ENCODE results near the gene DYNC1I1. TPM values are rescaled to one million over a fixed set of nuclear protein-coding genes. Genes with fewer than 3 reads are reported as not detected.

Gene DYNC1I1
- polyA plus RNA-seq, 10 donors, result 0.43 to 1.6 (median 0.81) TPM

DNA sequence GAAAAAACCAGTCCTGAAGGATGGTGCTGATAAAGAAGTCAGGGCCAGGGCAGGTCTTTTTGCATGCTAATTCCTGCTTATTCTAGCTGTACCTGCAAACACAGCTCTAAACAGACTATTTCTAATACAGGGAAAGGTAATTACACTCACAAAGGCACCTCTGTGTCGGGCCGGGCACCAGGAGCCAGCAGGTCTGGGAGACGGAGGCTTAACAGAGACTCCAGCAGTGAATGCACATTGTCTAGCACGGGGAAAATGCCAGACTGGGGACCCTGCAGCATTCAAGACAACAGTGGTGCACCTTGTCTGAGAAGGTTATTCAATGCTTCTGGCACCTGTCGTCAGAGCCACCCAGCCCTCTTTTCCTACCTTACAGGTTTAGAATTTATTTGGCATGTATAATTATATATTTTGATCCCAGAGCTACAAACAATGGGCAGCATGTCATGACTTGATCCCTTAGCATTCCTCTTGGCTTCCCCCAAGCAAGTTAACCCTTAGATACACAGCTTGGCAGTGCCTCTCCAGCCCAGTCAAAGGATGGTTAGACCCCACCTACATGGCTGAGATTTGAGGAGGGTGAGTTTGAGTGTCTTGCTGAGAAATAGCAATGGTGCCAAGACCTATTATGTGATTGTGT lies 364.4 kb downstream of the DYNC1I1 start:
- DNase-seq, result no peak

- no peak for DNase-seq
Measured at GRCh38 chr7:96143495-96144259, 371.3 kb downstream of the DYNC1I1 start.

GRCh38 chr7:96144260-96144526 lies 371.8 kb downstream of the DYNC1I1 start:
- DNase-seq, result no peak

Other genes with a start within 250 kb of the DYNC1I1 start
- gene PDK4, start 176.0 kb upstream of the DYNC1I1 start, polyA plus RNA-seq (ENCODE audit: insufficient read length in 10 of 10), result 10 to 100 TPM in 9 of 10 donors, 1 to 10 TPM in 1; 9.0 to 25.3 (median 15.7) TPM